ENCODE results near the gene FAM222A. TPM values are rescaled to one million over a fixed set of nuclear protein-coding genes. Genes with fewer than 3 reads are reported as not detected.

FAM222A gene
- total and polyA plus RNA-seq, 2 donors = 0.71 to 0.78 TPM

DNA sequence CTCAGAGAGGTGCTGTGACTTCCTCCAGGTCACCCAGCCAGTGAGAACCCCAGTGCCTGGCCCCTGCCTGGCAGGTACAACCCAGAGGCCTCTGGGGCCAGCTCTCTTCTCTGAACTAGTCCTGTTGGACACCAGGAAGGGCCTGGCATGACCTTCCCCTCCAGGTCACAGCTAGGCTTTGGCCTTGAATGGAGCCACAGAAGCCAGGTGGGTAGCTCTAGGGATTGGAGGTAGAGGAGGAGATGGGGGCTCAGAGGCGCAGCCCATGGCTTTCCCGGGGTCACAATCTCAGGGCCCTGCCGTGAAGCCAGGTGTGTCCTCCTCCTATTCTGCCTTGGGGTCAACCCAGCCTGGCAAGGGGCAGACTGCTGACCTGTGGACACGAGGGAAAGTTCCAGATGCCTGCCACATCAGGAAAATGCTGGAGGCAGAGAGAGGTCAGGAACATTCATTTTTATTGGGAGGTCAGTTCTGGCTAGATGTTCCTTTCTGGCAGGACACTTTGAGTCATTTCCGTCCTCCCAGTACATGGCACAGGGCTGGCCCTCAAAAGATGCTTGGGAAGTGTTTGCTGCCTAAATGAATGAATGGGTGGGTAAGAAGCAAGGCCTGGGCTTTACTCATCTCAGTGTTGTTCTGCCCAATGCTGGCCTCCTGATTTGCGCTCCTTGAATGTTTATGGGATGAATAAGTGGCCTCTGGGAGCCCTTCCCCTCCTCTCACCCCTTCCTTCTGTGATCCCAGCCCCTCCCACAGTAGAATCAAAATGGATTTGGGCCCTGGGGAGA lies 25.4 kb downstream of the FAM222A start:
- Histone ChIP-seq H3K27ac (ENCODE audit: low read depth in 1 of 2, low read length in 1 of 2) (no peak overlapping the region), H3K27me3 (ENCODE audit: control insufficient read depth in 2 of 2, insufficient read depth in 1 of 2, low read length in 1 of 2) (peaks cover 5 to 44% of the 10 kb centered on the region in 2 donors), H3K4me1 (ENCODE audit: control insufficient read depth in 2 of 2, insufficient read depth in 2 of 2, low read length in 2 of 2) (no peaks in the 10 kb centered on the region), H3K9me3 (ENCODE audit: control insufficient read depth in 2 of 2, insufficient read depth in 1 of 2, low read length in 1 of 2) (no peaks in the 10 kb centered on the region), H3K36me3 (ENCODE audit: control insufficient read depth in 2 of 2, insufficient read depth in 2 of 2, low read length in 1 of 2) (no peaks in the 10 kb centered on the region), H3K4me3 (ENCODE audit: low read length in 2 of 2) (no peak overlapping the region)
- DNase-seq (ENCODE audit: low read depth in 6 of 9, low spot score in 9 of 9) = no peak
- 96% methylated on average over 6 of the region's 6 CpGs for WGBS

DNA sequence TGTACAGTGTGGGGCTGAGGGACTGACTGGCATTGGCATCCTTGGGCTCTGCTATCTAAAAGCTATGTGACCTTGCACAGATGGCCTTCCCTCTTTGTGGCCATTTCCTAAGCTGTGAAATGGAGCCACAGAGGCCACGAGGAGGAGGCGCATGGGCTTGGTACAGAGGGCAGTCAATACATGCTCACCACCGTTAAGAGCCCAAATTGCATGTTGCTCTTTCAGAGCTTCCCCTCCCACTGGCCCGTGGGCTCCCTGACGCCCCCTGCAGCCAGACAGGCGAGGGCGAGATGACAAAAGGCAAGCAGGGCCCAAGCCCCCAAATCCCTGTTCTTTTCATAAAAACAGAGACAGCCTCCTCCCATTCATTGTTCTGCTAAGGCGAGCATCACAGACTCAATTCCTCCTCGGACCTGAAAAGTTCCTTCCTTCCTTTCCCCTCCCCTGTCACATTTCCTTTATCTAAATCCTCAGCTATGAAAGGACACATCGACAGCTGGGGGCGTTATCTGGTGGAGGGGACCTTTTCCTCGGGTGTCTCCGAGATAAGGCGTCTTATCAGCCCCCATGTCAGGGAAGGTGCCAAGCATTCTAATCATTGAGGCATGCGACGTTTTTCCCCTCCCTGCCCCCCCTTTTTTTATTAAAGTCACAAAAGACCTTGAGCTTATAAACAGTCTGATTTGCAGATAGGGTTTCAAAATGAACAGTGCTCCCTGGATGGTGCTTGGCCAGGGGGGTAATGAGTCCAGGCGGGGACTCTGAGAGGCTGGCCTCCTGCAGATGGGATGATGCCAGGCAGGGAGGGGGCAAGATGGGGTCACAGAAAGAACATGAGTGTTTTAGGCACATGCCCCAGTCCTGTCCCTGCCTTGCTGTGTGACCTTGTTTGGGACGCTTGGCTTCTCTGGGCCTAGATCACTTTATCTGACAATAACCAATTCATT lies 26.4 kb downstream of the FAM222A start:
- Histone ChIP-seq H3K27ac (ENCODE audit: low read depth in 1 of 2, low read length in 1 of 2) (no peak overlapping the region), H3K4me1 (ENCODE audit: control insufficient read depth in 2 of 2, insufficient read depth in 2 of 2, low read length in 2 of 2) (no peaks in the 10 kb centered on the region)
- DNase-seq (ENCODE audit: low read depth in 6 of 9, low spot score in 9 of 9) = no peak

DNA sequence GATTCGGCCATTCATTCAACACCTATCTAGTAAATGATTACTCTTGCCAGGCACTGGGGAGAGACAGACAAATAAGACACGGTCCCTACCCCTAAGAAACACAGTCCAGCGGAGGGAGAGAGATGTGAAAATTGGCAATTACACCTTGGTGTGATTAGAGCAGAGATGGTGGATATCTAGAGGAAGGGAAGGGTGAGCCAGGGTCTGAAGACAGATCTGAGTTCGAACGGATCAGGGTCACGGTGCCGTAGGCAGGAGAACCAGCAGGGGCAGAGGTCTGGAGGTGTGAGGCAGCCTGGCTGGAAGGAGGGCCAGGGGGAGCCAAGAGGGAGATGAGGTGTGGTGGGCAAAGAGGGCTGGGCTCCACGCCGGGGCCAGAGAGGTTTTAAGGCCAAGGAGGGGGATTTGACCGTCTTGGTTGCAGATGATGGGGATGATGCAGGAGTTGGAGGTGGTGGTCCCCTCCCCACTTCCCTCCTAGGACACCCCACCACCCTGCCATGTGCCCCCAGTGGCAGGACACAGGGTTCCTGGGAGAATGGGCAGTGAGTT lies 27.1 kb downstream of the FAM222A start:
- Histone ChIP-seq H3K27ac (ENCODE audit: low read depth in 1 of 2, low read length in 1 of 2) (no peak overlapping the region), H3K4me3 (ENCODE audit: low read length in 2 of 2) (no peak overlapping the region), H3K36me3 (ENCODE audit: control insufficient read depth in 2 of 2, insufficient read depth in 2 of 2, low read length in 1 of 2) (no peaks in the 10 kb centered on the region), H3K27me3 (ENCODE audit: control insufficient read depth in 2 of 2, insufficient read depth in 1 of 2, low read length in 1 of 2) (peaks cover 3 to 27% of the 10 kb centered on the region in 2 donors), H3K4me1 (ENCODE audit: control insufficient read depth in 2 of 2, insufficient read depth in 2 of 2, low read length in 2 of 2) (no peaks in the 10 kb centered on the region), H3K9me3 (ENCODE audit: control insufficient read depth in 2 of 2, insufficient read depth in 1 of 2, low read length in 1 of 2) (no peaks in the 10 kb centered on the region)
- 93% methylated on average over 10 of the region's 10 CpGs for WGBS
- DNase-seq (ENCODE audit: low read depth in 6 of 9, low spot score in 9 of 9) = no peak

More for the DNA sequence above, 26.4 kb downstream of the FAM222A start:
- Histone ChIP-seq H3K27me3 (ENCODE audit: control insufficient read depth in 2 of 2, insufficient read depth in 1 of 2, low read length in 1 of 2) (peaks cover 3 to 35% of the 10 kb centered on the region in 2 donors), H3K36me3 (ENCODE audit: control insufficient read depth in 2 of 2, insufficient read depth in 2 of 2, low read length in 1 of 2) (no peaks in the 10 kb centered on the region), H3K4me3 (ENCODE audit: low read length in 2 of 2) (no peak overlapping the region), H3K9me3 (ENCODE audit: control insufficient read depth in 2 of 2, insufficient read depth in 1 of 2, low read length in 1 of 2) (no peaks in the 10 kb centered on the region)
- WGBS = 48% methylated on average over 18 of the region's 18 CpGs

DNA sequence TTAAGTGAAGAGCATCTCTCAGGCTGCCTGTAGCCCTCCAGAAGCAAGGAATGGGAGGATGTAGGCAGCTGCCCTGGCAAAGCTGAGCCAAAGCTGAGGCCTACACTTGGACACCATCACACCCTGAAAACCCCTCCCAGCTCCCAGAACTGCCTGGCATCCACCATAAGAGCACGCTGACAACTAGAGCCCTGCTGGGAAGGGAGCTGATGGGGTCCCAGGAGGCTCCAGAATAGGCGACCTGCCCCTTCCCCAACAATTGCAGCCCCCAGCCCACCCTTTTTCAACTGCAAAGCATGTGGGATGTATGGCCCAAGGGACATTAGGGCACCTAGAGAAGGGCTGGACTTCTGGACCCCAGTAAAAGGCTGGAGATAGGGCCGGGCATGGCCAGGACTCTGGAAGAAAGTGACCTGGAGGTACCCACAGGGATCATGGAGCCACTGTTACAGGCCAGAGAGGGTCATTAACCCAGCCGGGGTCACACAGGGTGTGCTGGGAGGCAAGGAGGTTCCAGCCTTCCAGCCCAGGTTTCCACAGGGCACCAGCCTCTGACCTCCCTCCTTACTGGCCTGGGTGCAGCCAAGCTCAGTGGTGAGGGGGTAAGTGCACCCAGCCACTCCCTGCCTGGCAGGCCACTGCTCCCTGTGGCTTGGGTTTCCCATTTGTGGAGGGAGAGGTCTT lies 27.8 kb downstream of the FAM222A start:
- Histone ChIP-seq H3K27ac (ENCODE audit: low read depth in 1 of 2, low read length in 1 of 2) (no peak overlapping the region), H3K4me1 (ENCODE audit: control insufficient read depth in 2 of 2, insufficient read depth in 2 of 2, low read length in 2 of 2) (no peaks in the 10 kb centered on the region)

DNA sequence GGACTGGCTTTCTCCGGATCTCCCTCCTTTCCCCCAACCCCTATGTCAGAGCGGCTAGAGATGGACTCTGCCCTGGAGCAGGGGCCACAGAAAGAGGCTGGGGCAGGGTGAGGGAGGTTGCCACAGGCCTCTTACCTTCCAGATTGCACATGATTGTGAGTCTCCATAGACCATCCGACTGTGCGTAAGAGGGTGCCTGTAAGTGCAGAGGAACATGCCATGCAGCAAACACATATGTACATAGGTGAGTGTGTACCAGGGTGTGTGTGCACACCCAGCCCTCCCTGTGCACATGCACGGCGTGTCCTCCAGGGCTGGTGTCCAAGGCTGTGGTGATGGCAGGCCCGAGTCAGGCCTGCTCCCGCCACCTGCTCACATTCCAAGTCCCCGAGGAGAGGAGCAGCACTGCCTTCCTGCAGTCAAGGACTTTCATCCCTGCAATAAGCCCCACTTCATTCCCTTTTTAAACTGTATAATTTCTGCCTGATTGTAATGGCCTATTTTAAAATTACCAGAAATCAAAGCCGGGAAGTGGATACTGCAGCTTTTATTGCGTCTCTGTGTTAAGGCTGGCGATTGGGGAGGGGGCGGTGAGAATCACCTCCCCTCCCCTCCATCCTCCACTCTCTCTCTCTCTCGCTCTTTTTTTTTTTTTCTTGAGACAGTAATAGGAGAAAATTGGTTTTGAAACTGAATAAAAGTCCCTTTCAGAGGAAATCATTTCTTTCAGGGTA lies 28.5 kb downstream of the FAM222A start:
- no peak for DNase-seq (ENCODE audit: low read depth in 6 of 9, low spot score in 9 of 9)
- no peaks in the 10 kb centered on the region for H3K4me1 ChIP-seq (ENCODE audit: control insufficient read depth in 2 of 2, insufficient read depth in 2 of 2, low read length in 2 of 2)
- no peaks in the 10 kb centered on the region for H3K9me3 ChIP-seq (ENCODE audit: control insufficient read depth in 2 of 2, insufficient read depth in 1 of 2, low read length in 1 of 2)
- peaks cover 0 to 15% of the 10 kb centered on the region in 2 donors for H3K27me3 ChIP-seq (ENCODE audit: control insufficient read depth in 2 of 2, insufficient read depth in 1 of 2, low read length in 1 of 2)
- H3K27ac ChIP-seq (ENCODE audit: low read depth in 1 of 2, low read length in 1 of 2) = no peak overlapping the region
- no peak overlapping the region for H3K4me3 ChIP-seq (ENCODE audit: low read length in 2 of 2)
- H3K36me3 ChIP-seq (ENCODE audit: control insufficient read depth in 2 of 2, insufficient read depth in 2 of 2, low read length in 1 of 2) = no peaks in the 10 kb centered on the region
- WGBS = 96% methylated on average over 14 of the region's 14 CpGs

More for the DNA sequence above, 27.8 kb downstream of the FAM222A start:
- no peaks in the 10 kb centered on the region for H3K36me3 ChIP-seq (ENCODE audit: control insufficient read depth in 2 of 2, insufficient read depth in 2 of 2, low read length in 1 of 2)
- no peaks in the 10 kb centered on the region for H3K9me3 ChIP-seq (ENCODE audit: control insufficient read depth in 2 of 2, insufficient read depth in 1 of 2, low read length in 1 of 2)
- H3K4me3 ChIP-seq (ENCODE audit: low read length in 2 of 2) = no peak overlapping the region
- WGBS = 95% methylated on average over 4 of the region's 4 CpGs
- DNase-seq (ENCODE audit: low read depth in 6 of 9, low spot score in 9 of 9) = no peak
- peaks cover 0 to 21% of the 10 kb centered on the region in 2 donors for H3K27me3 ChIP-seq (ENCODE audit: control insufficient read depth in 2 of 2, insufficient read depth in 1 of 2, low read length in 1 of 2)

DNA sequence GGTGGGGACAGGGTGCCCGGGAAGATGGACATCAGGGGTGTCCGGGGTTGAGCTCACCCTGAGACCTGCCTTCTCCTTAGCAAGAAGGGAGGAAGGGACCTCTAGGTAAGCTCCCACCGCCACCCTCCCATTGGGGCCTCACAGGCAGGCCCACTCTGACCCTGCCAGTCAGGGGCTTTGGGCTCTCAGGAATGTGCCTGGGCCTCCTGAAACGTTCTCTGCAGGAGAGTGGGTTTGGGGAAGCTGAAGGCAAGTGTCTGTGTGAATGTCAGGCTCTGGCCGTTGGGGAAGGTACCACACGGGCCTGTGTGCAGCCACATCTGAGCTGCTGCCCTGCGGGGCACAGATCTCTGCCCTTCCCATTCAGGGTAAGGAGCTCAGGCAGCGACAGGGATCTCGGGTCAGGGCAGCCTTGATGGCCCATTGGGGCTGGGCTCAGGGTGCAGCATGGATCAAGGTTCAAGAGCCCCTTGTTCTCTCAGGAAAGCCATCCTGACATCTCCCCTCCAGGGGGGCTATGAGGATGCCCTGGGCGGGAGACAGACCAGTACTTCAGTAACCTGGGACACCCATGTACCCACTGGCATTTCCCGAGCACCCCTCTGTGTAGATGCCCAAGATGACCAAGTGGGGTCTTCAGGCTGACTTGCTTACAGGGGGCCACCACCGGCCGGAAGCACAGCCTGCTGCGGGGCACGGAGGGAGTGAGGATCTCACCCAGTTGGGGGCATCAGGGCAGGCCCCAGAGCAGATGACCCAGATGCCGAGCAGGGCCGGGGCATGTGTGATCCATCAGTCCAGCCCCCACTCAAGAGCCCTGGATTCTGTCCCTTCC lies 29.7 kb downstream of the FAM222A start:
- 95% methylated on average over 17 of the region's 17 CpGs for WGBS
- Histone ChIP-seq H3K4me3 (ENCODE audit: low read length in 2 of 2) (no peak overlapping the region), H3K27ac (ENCODE audit: low read depth in 1 of 2, low read length in 1 of 2) (no peak overlapping the region), H3K27me3 (ENCODE audit: control insufficient read depth in 2 of 2, insufficient read depth in 1 of 2, low read length in 1 of 2) (peaks cover 0 to 7% of the 10 kb centered on the region in 2 donors), H3K36me3 (ENCODE audit: control insufficient read depth in 2 of 2, insufficient read depth in 2 of 2, low read length in 1 of 2) (no peaks in the 10 kb centered on the region), H3K4me1 (ENCODE audit: control insufficient read depth in 2 of 2, insufficient read depth in 2 of 2, low read length in 2 of 2) (no peaks in the 10 kb centered on the region), H3K9me3 (ENCODE audit: control insufficient read depth in 2 of 2, insufficient read depth in 1 of 2, low read length in 1 of 2) (no peaks in the 10 kb centered on the region)
- no peak for DNase-seq (ENCODE audit: low read depth in 6 of 9, low spot score in 9 of 9)

DNA sequence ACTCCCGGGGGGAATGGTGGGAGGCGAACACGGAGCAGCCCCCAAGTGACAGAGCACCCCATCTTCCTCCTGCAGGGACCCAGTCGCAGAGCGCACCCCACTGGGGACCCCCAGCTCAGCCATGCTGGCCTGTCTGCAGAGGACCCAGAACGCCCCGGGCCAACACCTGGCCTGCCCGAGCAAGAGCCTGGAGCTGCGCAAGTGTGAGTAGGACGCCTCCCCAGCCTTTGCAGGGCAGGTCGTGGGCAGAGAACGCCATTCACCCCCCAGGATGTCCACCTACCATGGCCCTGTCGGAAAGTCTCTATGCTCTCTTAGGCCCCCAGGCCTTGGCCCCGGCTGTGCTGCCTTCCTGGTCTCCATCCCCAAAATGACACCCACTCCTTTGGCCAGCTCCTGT lies 30.4 kb downstream of the FAM222A start:
- no peak for DNase-seq (ENCODE audit: low read depth in 6 of 9, low spot score in 9 of 9)
- Histone ChIP-seq H3K9me3 (ENCODE audit: control insufficient read depth in 2 of 2, insufficient read depth in 1 of 2, low read length in 1 of 2) (no peaks in the 10 kb centered on the region), H3K27me3 (ENCODE audit: control insufficient read depth in 2 of 2, insufficient read depth in 1 of 2, low read length in 1 of 2) (peaks cover 0 to 3% of the 10 kb centered on the region in 2 donors), H3K27ac (ENCODE audit: low read depth in 1 of 2, low read length in 1 of 2) (no peak overlapping the region), H3K4me1 (ENCODE audit: control insufficient read depth in 2 of 2, insufficient read depth in 2 of 2, low read length in 2 of 2) (no peaks in the 10 kb centered on the region), H3K36me3 (ENCODE audit: control insufficient read depth in 2 of 2, insufficient read depth in 2 of 2, low read length in 1 of 2) (no peaks in the 10 kb centered on the region), H3K4me3 (ENCODE audit: low read length in 2 of 2) (no peak overlapping the region)
- 98% methylated on average over 14 of the region's 14 CpGs for WGBS
